Esophagus squamous epithelium (tissue), 4 donors: ENCODE measurements around the gene NSMF.

ENCODE experiments used
- CTCF ChIP-seq, 6 experiments: fragments of 450-650 bp in 4 of 6; fragments of 200-600 bp in 2 of 6; sonication (generic) in 2 of 6; IDR thresholded peaks; one replicate each; pipeline ENCODE4 v1.5.1; 2016 to 2019; ENCODE audit warnings: antibody characterized with exemption in 6 of 6, mild to moderate bottlenecking in 4 of 6, moderate library complexity in 4 of 6
- POLR2A ChIP-seq, 4 donors: fragments of 450-650 bp; IDR thresholded peaks; one replicate each; pipeline ENCODE4 v1.6.1; 2017; ENCODE audit warnings: antibody characterized with exemption in 4 of 4, mild to moderate bottlenecking in 4 of 4, moderate library complexity in 3 of 4

- TF ChIP-seq CTCF (IDR thresholded peaks at IDR 0.05): no peak
- TF ChIP-seq POLR2A (IDR thresholded peaks at IDR 0.05): no peak
Observed at GRCh38 chr9:137457406-137458193, 1.5 kb downstream of the NSMF start.
